GM18868 (cell line): ENCODE data around the gene IMMT.

Source experiments
- ATAC-seq: cut with Tn5 transposase; IDR thresholded peaks from one replicate; pipeline ENCODE4 v1.9.1; 2021; ENCODE audit warnings: mild to moderate bottlenecking, moderate library complexity; ENCODE audit not compliant: unreplicated experiment

Gene IMMT

GRCh38 chr2:86226636-86227520 lies 31.6 kb upstream of the IMMT start:
- no peak for ATAC-seq

GRCh38 chr2:86226070-86226469 lies 30.8 kb upstream of the IMMT start:
- no peak for ATAC-seq

GRCh38 chr2:86225581-86225980 lies 30.3 kb upstream of the IMMT start:
- peak; percentile 74 for ATAC-seq

GRCh38 chr2:86224645-86225355 lies 29.5 kb upstream of the IMMT start:
- no peak for ATAC-seq

- no peak for ATAC-seq
These were observed 28.8 kb upstream of the IMMT start for GRCh38 chr2:86223927-86224560.

GRCh38 chr2:86223140-86223926 lies 28.1 kb upstream of the IMMT start:
- ATAC-seq, result no peak

- peak; percentile 47 for ATAC-seq
These were observed 25.9 kb upstream of the IMMT start for GRCh38 chr2:86221066-86221684.

GRCh38 chr2:86219896-86220295 lies 24.6 kb upstream of the IMMT start:
- ATAC-seq, result no peak

GRCh38 chr2:86218124-86218523 lies 22.9 kb upstream of the IMMT start:
- no peak for ATAC-seq

GRCh38 chr2:86216575-86217555 lies 21.6 kb upstream of the IMMT start:
- no peak for ATAC-seq

GRCh38 chr2:86214503-86214832 lies 19.2 kb upstream of the IMMT start:
- no peak for ATAC-seq

- ATAC-seq, result no peak
These were observed 18.6 kb upstream of the IMMT start for GRCh38 chr2:86213699-86214502.

- no peak for ATAC-seq
These were observed 17.8 kb upstream of the IMMT start for GRCh38 chr2:86213056-86213455.

GRCh38 chr2:86211796-86212188 lies 16.5 kb upstream of the IMMT start:
- no peak for ATAC-seq

GRCh38 chr2:86211033-86211795 lies 16.0 kb upstream of the IMMT start:
- no peak for ATAC-seq

- no peak for ATAC-seq
These were observed 9.2 kb upstream of the IMMT start for GRCh38 chr2:86204458-86204857.

- no peak for ATAC-seq
These were observed 8.4 kb upstream of the IMMT start for GRCh38 chr2:86203614-86204013.

GRCh38 chr2:86202702-86203101 lies 7.4 kb upstream of the IMMT start:
- ATAC-seq, result no peak
